GM18526 (cell line): ENCODE data around the gene ITGB3.

ENCODE experiments used
- POLR2A ChIP-seq: IDR thresholded peaks from 3 replicates; pipeline ENCODE4 v1.6.1; 2011; ENCODE audit not compliant: insufficient read length; ENCODE audit errors: extremely low read depth

Gene ITGB3

DNA sequence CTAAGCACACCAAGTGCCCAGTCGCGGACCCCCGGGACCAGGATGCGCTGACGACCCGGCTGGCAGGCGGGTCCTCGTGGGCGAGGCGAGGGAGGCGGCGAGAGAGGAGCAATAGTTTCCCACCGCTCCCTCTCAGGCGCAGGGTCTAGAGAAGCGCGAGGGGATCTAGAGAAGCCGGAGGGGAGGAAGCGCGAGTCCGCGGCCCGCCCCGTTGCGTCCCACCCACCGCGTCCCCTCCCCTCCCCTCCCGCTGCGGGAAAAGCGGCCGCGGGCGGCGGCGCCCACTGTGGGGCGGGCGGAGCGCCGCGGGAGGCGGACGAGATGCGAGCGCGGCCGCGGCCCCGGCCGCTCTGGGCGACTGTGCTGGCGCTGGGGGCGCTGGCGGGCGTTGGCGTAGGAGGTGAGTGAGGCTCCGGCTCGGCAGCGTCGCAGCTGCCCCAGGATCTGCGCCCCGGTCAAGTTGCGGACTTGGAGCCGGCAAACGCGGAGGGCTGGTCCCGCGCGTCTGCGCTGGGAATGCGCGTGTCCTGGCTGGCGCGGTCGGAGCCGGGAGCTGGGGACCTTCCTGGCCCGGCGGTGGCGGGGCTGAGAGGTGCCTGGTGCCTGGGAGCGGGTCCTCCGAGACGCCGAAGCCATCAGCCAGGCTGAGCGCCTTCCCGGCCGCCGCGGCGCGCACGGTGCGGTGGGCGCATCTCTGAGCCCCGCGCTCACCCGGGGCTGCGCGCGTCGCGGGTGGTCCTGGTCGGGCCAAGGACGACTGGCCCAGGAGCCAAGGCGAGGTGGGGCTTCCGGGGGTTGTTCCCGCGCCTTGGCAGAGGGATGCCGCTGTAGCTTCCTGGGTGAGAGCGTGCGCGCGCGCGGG lies at the start of gene ITGB3:
Gene ITGB3, plus strand, starts transcription at position 287 of the 862 bp plus-strand sequence. Its CDS starts 35 bp downstream, at position 322.
- TF ChIP-seq POLR2A = no peak

DNA sequence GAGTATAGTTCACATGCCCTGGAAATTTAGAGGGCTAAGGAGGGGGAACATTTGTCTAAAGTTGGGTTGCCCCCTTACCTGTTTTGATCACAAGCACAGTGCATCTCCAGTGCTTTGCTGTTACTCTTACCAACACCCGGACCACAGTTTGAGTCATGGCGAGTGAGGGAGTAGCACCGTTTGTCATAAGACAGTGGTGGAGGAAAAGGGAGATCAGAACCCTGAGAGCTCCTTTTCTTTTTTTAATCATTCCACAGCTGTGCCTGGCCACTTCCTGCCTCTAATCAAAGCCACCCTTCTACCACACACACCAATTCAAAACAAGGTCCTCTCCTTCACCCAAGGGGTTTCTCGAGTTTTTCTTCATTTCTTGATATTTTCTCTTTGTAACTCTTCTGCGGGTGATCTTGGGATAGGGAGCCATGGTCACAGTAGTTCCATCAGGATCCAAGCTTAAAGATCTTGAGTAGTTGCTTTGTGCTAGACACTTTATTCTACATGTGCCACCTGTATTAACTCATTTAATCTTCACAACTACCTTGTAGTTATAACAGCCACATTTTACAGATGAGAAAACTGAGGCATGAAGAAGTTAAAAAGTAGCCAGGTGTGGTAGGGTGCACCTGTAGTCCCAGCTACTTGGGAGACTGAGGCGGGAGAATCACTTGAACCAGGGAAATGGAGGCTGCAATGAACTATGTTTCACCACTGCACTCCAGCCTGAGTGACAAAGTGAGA lies 49.5 kb upstream of the ITGB3 start:
- no peak for TF ChIP-seq POLR2A

DNA sequence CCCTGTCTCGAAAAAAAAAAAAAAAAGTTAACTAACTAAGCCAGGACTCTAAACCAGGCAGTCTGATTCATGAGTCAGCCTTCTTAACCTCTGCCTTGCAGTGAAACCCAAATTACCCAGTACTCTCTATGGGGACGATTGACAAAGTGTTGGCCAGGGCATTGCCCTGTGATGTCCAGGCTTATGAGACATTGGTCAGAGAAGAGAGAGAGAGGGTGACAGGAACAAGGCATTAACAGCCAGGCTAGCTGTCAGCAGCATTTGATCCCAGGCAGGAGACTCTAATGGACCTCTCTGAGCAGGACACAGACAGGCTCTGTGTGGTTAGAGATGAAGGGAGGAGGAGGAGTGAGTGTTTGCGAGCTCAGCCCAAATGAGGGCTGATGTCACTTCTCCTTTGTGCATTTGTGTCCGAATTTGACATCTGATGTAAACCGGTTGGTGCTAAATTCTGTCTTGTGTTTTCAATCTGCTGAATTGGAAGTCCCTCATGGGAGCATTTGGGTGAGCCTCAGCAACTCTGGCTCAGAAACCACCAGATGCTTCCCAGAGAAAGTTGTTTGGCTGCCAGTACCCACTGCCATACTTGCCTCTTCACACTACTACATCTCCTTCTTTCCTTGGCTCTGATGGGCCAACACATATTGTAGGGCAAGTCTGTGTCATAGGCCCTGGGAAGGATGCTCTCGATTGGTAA lies 48.8 kb upstream of the ITGB3 start:
- peak; percentile 33 for TF ChIP-seq POLR2A

DNA sequence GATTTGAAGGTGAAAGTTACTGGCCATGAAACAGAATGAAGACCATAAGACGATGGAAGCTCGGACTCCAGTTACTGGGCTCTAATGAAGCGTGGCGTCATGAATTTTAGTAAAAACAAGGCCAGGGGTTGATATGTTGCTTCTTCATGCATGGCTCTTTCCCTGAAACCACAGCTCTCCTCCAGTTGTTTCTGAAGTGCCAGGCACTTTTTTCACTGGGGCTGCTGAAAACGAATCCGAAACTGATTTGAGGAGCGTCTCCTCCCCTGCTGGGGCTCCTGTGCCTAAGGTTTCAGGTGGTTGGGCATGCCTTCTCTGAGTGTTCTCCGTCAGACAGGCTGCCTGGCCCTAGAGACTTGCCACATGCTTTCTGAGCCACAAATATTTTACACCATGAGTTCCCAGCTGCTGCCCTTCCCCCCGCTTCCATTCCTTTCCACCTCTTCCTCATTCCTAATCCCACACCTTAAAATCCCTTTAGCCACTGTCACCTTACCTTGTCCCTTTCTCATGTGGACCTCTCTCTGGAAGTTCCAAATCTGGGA lies 48.1 kb upstream of the ITGB3 start:
- TF ChIP-seq POLR2A = peak; percentile 31

DNA sequence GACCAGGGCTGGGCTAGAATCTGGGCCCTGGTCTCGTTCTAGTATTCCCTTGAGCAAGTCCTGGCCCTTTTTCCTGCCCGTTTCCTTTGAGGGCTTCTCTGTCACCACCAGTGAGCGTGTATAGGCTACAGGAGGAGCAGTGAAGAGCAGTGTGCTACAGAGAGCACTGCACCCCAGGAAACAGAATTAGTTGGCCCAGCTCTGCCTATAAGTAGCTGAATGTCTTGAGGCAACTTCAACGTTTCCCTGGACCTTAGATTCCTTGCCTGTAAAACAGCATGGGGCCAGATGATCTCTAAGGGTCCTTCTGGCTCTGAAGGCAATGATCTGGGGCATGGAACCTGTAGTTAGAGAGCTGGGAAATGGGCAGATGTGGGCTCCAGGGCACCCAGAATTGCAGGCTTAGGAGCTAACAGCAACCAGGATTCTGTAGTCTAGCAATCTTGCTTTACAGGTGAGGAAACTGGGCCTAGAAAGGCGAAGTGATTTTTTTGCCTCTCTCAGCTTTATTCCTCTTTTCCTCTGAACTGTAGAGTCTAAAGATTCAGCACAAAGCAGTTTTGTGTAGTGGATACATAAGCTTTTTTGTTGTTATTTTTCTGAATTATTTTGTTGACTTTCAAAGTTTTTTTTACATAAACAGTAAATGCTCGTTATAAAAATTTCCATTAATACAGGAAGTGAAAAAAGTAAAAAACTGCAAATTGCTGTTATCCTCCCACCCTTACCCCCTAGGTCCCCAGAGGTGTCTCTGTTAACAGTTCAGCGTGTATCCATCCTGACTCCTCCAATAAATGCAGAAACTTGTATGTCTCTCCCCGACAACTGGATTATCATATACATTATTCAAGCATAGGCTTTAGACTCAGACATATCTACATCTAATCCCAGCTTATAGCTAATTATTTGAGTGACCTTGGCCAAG lies 46.2 kb upstream of the ITGB3 start:
- TF ChIP-seq POLR2A = no peak

DNA sequence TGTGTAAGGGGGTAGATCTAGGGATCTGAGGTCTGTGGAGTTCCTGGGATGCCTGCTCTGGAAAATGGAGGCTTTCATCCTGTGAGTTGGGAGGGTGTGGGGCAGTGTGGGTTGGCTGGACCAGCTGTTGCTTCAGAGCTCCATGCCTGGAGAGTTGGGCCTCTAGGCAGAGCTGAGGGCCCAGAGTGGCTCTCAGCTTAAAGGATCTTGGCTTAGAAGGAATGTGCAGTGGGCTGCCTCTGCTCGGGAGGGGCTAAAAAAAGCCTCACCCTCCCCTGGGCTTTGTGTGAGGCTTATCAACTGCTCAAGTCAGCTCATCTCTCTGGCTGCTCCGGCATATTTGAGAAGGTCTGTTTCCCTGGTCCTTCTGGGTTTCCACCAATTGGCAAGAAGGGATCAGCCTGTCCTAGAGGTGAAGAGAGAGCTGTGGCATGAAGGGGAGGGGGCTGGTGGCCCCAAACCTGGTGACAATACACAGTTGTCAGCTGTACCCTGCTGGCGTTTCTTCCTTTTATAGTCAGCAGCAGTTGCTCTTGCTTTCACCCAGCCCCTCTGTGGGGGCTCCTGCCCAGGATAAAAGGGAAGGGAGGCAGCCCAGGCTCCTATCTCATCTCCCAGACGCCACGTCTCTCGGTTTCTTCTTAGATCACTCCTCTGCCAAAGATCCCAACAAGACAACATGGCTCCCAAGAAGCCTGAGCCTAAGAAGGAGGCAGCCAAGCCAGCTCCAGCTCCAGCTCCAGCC lies 44.7 kb upstream of the ITGB3 start, which contains the start of gene MYL4:
Gene MYL4, plus strand, starts transcription at position 605 of the 745 bp plus-strand sequence. Its CDS starts 75 bp downstream, at position 680.
- no peak for TF ChIP-seq POLR2A

DNA sequence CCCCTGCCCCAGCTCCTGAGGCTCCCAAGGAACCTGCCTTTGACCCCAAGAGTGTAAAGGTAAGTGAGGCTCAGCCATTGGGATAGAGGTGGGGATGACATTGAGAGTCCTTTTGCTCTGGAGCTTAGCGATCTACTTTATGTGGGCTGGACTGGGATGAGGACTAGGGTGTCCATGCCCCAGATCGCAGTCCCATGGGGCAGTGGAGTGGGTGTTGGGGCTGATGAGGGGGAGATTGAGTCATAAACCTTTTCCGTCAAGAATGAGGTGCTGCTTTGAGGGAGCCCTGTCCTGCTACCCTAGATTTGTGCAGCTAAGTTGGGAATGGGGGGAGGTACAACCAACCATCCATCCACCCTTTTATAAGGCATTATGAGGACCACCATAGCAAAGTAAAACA lies 44.1 kb upstream of the ITGB3 start:
- no peak for TF ChIP-seq POLR2A

DNA sequence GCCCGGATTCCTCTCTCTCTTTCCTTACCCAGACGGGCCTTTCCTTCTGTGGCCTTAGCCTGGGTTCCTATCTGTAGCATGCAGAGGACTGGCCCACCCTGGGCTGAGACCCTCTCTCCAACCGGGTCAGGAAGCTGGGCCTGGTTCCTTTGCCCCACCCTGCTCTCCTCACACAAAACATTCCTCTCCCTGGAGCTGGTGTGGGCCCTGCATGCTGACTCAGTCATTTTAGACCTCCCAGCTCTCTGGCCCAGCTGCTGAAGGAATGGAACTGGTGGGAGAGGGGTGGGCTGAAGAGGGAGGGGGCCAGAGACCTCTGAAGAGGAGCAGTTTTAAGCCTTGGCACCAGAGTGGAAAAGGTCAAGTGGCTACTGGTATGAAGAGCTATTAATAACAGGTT lies 43.5 kb upstream of the ITGB3 start:
- no peak for TF ChIP-seq POLR2A

DNA sequence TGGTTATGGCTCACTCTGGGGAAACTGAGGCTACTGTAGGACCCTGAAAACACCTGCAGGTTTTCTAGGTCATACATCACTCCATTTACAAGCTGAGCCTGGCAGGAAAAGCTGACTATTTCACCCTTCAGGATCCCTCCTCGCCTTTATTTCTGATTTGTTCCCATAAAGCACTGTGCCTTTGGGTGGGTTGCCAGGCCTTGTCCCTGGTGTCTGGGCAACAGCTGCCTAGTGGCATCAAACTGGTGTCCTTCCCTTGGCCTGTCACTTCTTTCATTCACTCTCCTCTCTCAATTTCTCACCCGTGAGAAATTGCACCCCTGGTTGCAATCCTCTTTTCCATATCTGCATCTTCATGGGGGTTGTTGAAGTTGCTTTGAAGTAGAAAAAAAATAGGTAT lies 42.8 kb upstream of the ITGB3 start:
- TF ChIP-seq POLR2A = no peak

DNA sequence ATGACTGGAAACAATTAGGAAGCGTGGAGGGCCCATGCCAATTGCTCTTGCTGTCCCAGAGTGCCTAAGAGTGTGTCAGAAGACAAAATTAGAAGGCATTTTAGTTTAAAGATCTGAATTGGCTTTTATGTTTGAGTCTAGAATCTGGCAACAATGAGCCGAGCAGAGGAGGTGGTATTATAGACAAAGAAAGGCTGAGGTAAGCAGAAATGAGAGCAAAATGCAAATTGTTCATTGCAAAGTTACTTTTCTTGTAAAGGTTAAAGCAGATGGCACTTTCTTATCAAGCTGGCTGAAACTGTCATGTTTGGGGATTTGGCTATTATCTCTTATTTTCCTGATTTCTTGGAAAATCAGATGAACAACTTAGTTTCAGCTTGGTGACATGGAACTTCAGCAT lies 41.2 kb upstream of the ITGB3 start:
- TF ChIP-seq POLR2A = no peak

DNA sequence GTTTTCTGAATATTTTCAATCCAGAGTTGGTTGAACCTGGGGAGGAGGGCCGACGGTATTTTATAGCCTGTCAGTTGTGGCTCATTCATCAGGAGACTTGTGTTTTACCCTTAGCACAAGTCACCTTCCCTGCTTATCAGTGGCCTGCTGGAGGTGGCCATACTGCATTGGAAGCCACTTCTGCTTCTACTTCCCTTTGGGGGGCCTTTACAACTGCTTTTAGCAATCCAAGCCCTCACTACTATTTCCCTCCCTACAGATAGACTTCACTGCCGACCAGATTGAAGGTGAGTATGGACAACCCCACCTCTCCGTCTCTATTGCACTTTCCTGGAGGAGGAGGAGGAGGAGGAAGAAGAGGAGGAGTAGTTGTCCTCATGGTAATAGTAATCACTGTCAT lies 40.1 kb upstream of the ITGB3 start:
- no peak for TF ChIP-seq POLR2A

DNA sequence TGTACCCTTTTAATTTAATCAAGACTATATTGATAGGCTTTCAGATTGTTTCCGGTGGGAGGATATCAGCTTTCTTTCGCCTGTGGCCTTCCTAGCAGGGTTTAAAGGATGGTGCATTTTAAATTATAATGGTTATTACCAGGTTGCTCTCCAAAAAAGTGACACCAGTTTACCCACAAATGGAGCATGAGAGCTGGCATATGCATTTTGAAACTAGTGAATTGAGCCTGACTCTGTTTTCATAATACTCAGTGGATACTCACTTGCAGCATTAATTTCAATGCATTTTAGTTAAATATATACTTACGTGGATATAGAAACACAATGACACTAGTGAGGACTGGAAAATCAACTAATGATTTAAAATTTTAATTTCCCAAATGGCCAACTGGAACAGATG lies 38.7 kb upstream of the ITGB3 start:
- no peak for TF ChIP-seq POLR2A

DNA sequence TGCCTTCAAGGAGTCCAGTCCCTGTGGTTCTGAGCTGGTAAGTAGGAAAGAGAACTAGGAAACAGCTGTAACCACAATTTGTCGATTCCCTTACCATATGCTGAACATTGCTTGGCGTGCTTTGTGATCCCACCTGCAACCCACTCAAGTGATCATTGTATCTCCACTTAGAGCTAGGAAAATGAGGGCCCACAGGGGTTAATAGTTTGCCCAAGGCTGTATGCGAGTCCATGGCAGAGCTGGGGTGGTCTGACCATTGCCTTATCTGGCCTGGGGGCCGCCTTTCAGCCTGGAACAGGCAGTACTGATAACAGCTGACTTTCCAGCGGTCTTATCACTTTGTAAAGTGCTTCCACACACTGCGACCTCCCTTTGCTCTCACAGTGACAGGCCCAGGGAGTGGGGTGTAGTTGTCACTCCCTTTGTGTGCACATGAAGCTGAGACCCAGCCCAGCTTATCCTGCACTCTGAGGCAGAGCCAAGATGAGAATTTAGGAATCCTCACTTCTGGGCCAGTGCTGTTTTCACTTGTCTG lies 34.7 kb upstream of the ITGB3 start:
- TF ChIP-seq POLR2A = no peak

DNA sequence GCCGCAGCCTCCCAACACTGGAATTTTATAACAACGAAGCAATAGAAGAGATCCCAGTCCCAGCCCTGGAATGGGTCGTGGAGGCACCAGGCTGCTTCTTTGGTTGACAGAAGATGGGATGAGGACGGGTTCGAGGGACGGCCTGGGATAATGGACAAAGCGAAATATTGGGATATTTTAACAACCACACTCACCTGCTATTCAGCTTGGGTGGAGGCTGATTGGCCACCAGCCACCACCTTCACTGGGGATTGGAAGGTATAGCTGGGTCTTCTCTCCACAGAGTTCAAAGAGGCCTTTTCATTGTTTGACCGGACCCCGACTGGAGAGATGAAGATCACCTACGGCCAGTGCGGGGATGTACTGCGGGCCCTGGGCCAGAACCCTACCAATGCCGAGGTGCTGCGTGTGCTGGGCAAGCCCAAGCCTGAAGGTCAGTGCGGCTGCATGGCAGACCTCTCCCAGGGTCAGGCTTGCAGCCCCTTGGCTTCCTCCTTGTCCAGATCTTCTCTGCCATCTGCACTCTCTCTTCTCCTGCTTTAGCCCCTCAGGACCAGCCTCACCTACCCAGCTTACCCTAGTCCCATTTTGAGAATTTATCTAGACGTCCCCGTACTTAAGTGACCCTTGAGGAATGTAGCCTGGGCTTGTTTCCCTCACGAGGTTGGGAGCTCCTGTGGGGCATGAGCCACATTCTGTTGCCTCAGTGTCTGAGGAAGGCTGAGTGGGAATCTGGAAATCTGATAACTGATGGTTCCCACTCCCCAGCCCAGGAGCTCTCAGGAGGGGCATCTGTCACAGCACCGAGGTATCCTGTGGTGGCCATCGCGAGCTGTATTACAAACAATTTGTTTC lies 33.8 kb upstream of the ITGB3 start:
- no peak for TF ChIP-seq POLR2A
